ENCODE data around the gene ADARB2. TPM values are rescaled to one million over a fixed set of nuclear protein-coding genes. Genes with fewer than 3 reads are reported as not detected.

The ADARB2 gene
- polyA plus RNA-seq, 1 of the 3 experiments (the other 2 are of a cell fraction): not detected

DNA sequence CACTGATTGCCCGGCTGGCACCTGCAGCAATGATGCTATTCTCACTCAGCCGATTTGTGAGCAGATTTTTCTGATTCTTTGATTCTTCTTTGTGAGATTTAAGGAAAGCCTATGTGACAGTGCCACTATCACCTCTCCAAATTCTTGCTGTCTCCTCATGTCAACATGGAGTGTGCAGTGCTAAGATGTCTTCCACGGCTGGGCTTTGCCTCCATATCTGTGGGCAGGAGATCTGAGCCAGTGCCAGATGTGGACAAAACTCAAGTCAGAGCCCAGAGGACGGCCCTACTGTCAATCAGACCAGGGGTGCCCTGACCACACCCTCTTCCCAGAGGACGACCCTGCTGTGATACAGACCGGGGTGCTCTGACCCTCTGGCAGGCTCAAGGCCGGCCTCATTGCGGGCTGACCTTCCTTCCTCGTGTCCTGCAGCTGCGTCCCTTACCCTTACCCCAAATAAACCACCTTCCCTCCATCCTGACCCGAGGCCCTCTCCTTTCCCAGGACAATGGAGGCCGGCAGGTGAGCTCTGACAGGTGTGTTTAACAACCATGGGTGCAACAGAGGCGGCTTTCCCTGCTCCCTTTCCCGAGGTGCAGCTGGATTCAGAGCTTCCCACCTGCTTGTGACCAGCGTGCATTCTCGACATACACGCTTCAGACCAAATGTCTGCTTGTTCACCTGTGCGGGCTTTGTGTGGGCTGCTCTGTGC, 221.4 kb downstream of the ADARB2 start:
- no peaks in the 10 kb centered on the region for H3K4me1 ChIP-seq (ENCODE audit: control insufficient read depth in 1 of 2, insufficient read depth in 2 of 2, low read depth in 1 of 2, low read length in 1 of 2)
- H3K27ac ChIP-seq (ENCODE audit: low read depth in 2 of 2, low read length in 1 of 2): no peak overlapping the region
- H3K36me3 ChIP-seq (replicated peaks in 1 of 2; ENCODE audit: control insufficient read depth in 1 of 2, insufficient read depth in 2 of 2, low read length in 1 of 2): no peaks in the 10 kb centered on the region
- H3K79me2 ChIP-seq (ENCODE audit: insufficient read depth): no peaks in the 10 kb centered on the region
- WGBS (ENCODE audit: low lambda C conversion rate): 33% methylated on average over 17 of the region's 18 CpGs
- no peak for DNase-seq
- no peak overlapping the region for H3K9ac ChIP-seq
- ChIA-PET POLR2A (no interaction called here), CTCF (no interaction called here)
- no peak overlapping the region for H2AFZ ChIP-seq (ENCODE audit: low read depth)
- H3K27me3 ChIP-seq (ENCODE audit: insufficient read depth): no peaks in the 10 kb centered on the region
- H3K4me3 ChIP-seq (ENCODE audit: low read depth in 2 of 2, low read length in 1 of 2): no peak overlapping the region
- H4K20me1 ChIP-seq (ENCODE audit: insufficient read depth): no peaks in the 10 kb centered on the region
- TF ChIP-seq TCF12 (IDR thresholded peaks at IDR 0.05) (no peak), PBX3 (IDR thresholded peaks at IDR 0.05) (no peak), CHD2 (IDR thresholded peaks at IDR 0.05; ENCODE audit: low read length, partially characterized antibody) (no peak), MEF2A (IDR thresholded peaks at IDR 0.05; ENCODE audit: borderline replicate concordance, low read depth) (no peak), SMC3 (IDR thresholded peaks at IDR 0.05; ENCODE audit: low read depth, low read length) (no peak), EZH2phosphoT487 (IDR thresholded peaks at IDR 0.05; ENCODE audit: borderline replicate concordance, low read depth) (no peak), ZBTB33 (IDR thresholded peaks at IDR 0.05; ENCODE audit: borderline replicate concordance, low read depth) (no peak), TEAD4 (IDR thresholded peaks at IDR 0.05; ENCODE audit: borderline replicate concordance, insufficient read depth) (no peak), MAX (IDR thresholded peaks at IDR 0.05; ENCODE audit: low read depth) (no peak), YY1 (IDR thresholded peaks at IDR 0.05; ENCODE audit: low read depth) (no peak), IRF3 (IDR thresholded peaks at IDR 0.05; ENCODE audit: low read depth, low read length) (no peak), RFX5 (IDR thresholded peaks at IDR 0.05; ENCODE audit: low read length) (no peak), MXI1 (IDR thresholded peaks at IDR 0.05; ENCODE audit: low read depth, low read length) (no peak), GATA2 (CRISPR knock-in tag; IDR thresholded peaks at IDR 0.05) (no peak), FOSL2 (IDR thresholded peaks at IDR 0.05; ENCODE audit: borderline replicate concordance, low read depth) (no peak)
- TF ChIP-seq, protein P1, sequence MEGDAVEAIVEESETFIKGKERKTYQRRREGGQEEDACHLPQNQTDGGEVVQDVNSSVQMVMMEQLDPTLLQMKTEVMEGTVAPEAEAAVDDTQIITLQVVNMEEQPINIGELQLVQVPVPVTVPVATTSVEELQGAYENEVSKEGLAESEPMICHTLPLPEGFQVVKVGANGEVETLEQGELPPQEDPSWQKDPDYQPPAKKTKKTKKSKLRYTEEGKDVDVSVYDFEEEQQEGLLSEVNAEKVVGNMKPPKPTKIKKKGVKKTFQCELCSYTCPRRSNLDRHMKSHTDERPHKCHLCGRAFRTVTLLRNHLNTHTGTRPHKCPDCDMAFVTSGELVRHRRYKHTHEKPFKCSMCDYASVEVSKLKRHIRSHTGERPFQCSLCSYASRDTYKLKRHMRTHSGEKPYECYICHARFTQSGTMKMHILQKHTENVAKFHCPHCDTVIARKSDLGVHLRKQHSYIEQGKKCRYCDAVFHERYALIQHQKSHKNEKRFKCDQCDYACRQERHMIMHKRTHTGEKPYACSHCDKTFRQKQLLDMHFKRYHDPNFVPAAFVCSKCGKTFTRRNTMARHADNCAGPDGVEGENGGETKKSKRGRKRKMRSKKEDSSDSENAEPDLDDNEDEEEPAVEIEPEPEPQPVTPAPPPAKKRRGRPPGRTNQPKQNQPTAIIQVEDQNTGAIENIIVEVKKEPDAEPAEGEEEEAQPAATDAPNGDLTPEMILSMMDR (IDR thresholded peaks at IDR 0.05): no peak
- TF ChIP-seq, protein P2, sequence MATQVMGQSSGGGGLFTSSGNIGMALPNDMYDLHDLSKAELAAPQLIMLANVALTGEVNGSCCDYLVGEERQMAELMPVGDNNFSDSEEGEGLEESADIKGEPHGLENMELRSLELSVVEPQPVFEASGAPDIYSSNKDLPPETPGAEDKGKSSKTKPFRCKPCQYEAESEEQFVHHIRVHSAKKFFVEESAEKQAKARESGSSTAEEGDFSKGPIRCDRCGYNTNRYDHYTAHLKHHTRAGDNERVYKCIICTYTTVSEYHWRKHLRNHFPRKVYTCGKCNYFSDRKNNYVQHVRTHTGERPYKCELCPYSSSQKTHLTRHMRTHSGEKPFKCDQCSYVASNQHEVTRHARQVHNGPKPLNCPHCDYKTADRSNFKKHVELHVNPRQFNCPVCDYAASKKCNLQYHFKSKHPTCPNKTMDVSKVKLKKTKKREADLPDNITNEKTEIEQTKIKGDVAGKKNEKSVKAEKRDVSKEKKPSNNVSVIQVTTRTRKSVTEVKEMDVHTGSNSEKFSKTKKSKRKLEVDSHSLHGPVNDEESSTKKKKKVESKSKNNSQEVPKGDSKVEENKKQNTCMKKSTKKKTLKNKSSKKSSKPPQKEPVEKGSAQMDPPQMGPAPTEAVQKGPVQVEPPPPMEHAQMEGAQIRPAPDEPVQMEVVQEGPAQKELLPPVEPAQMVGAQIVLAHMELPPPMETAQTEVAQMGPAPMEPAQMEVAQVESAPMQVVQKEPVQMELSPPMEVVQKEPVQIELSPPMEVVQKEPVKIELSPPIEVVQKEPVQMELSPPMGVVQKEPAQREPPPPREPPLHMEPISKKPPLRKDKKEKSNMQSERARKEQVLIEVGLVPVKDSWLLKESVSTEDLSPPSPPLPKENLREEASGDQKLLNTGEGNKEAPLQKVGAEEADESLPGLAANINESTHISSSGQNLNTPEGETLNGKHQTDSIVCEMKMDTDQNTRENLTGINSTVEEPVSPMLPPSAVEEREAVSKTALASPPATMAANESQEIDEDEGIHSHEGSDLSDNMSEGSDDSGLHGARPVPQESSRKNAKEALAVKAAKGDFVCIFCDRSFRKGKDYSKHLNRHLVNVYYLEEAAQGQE (IDR thresholded peaks at IDR 0.05; ENCODE audit: low read depth, low read length): no peak
- H3K9me3 ChIP-seq: peaks cover 3% of the 10 kb centered on the region; the same call in 1 of the 2 replicates
- no peaks in the 10 kb centered on the region for H3K9me2 ChIP-seq
- no peaks in the 10 kb centered on the region for H3F3A ChIP-seq (replicated peaks; ENCODE audit: insufficient read depth)
- H3K4me2 ChIP-seq: no peak overlapping the region
